H1 (cell line): ENCODE measurements around the gene WDR49. TPM values are rescaled to one million over a fixed set of nuclear protein-coding genes. Genes with fewer than 3 reads are reported as not detected.

ENCODE experiments used
- CTCF ChIP-seq, 3 experiments: IDR thresholded peaks; 1 replicate in 2 of 3; 2 replicates in 1 of 3; pipeline versions ENCODE4 v1.5.1 to v1.6.1; 2011; ENCODE audit warnings: low read length in 3 of 3, mild to moderate bottlenecking in 3 of 3, inconsistent platforms in 2 of 3, low read depth in 1 of 3, moderate library complexity in 1 of 3; ENCODE audit not compliant: insufficient read depth in 1 of 3; ENCODE audit errors: control extremely low read depth in 1 of 3
- E2F6 ChIP-seq: IDR thresholded peaks from 2 replicates; pipeline ENCODE4 v1.6.1; 2012; ENCODE audit warnings: inconsistent platforms
- SIN3A ChIP-seq, 2 experiments: IDR thresholded peaks in 1 of 2; conservative IDR thresholded peaks in 1 of 2; 2 replicates each; pipeline ENCODE4 v1.6.1; 2011 to 2012; ENCODE audit warnings: low read length in 2 of 2, improper control_type of control experiment in 1 of 2, low read depth in 1 of 2, mild to moderate bottlenecking in 1 of 2
- polyA plus RNA-seq, 7 experiments: library from polyadenylated mRNA; depleted of rRNA in 3 of 7; stranded (reverse) in 5 of 7; unstranded in 2 of 7; fragments of >200 nt in 5 of 7; fragments of 200-250 nt in 2 of 7; gene quantifications; 1 replicate in 5 of 7; 2 replicates in 1 of 7; 4 replicates in 1 of 7; pipeline versions ENCODE4 v1.2.1 to v1.2.3, GENCODE V29; 2011 to 2013; ENCODE audit warnings: missing spikeins in 2 of 7, mixed read lengths in 2 of 7
- total RNA-seq: library from RNA; stranded (reverse); fragmentation: NEBNext Ultra II Directional; extraction: Animal tissue kit (Norgen Biotek cat#: 25700); gene quantifications from 2 replicates; pipeline ENCODE4 v1.2.1, GENCODE V29; 2021

WDR49 gene
- total and polyA plus RNA-seq, 2 of the 8 experiments (the other 6 are each of a cell fraction or from before 2014, with no cell fraction given) = 0.50 to 1.7 TPM

- TF ChIP-seq SIN3A (conservative IDR thresholded peaks at IDR 0.05 in 1 of 2, IDR thresholded peaks at IDR 0.05 in 1 of 2; ENCODE audit: low read depth in 1 of 2, low read length in 2 of 2) = no peak
- no peak for TF ChIP-seq E2F6
- TF ChIP-seq CTCF (IDR thresholded peaks at IDR 0.05; ENCODE audit: control extremely low read depth in 1 of 3, insufficient read depth in 1 of 3, low read depth in 1 of 3, low read length in 3 of 3) = no peak
- TF ChIP-seq, all 59 proteins: peak for 0
Measured at GRCh38 chr3:167568634-167569033, 85.1 kb downstream of the WDR49 start (continued).
